CD4-positive, alpha-beta T cell treated with Interleukin-15 for 1 hour (primary cell): ENCODE results near the gene FIBCD1.

Experiments
- DNase-seq: peaks from one replicate; pipeline ENCODE4 v3.0.0-alpha.2; 2020

The FIBCD1 gene

DNA sequence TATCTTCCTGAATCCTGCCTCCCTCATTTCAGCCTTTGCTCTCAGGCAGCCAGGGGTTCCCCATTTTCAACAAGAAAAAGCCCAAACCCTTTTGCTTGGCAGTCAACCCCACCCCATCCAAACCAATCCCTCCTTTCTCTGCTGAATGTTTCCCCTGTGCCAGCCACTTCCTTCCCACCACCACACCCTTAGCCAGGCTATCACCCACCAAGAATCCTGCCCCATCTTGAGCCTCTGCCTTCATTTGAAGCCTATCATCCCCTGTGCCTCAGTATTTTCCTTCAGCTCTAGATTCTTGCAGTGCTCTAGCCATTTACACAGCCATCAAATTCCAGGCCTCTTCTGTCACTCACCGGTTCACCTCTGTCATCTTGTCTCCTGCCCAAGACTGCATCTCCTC lies 15.3 kb upstream of the FIBCD1 start:
- DNase-seq = no peak

GRCh38 chr9:130952065-130952762 lies 13.2 kb upstream of the FIBCD1 start:
- no peak for DNase-seq

DNA sequence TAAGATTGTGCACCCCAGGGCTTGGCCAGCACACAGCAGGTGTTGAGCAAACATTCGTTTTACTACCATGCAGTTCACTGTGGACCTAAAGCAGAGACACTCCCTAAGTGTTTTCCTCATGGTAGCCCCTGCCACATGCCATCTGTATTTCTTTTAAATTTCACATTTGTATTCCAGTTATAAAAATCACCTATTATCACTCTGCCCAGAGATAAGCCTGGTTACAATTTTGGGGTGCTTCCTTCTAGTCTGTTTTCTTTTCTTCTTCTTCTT lies 10.9 kb upstream of the FIBCD1 start:
- no peak for DNase-seq

- no peak for DNase-seq
Measured at GRCh38 chr9:130949188-130950038, 10.4 kb upstream of the FIBCD1 start.

DNA sequence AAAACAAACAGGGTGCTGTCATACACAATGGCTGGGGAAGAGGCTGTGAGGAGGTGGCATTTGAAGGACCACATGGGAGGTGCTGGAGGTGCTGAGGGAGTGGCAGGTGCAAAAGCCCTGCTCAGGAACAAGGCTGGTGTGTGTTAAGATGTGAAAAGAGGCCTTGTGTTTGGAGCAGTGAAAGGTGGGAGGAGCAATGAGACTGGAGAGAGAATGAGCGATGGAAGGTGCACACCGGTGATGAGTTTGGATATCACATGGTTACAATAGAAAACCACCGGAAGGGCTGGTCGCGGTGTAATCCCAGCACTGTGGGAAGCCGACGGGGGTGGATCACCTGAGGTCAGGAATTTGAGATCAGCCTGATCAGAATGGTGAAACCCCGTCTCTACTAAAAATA lies 9.2 kb upstream of the FIBCD1 start:
- no peak for DNase-seq

DNA sequence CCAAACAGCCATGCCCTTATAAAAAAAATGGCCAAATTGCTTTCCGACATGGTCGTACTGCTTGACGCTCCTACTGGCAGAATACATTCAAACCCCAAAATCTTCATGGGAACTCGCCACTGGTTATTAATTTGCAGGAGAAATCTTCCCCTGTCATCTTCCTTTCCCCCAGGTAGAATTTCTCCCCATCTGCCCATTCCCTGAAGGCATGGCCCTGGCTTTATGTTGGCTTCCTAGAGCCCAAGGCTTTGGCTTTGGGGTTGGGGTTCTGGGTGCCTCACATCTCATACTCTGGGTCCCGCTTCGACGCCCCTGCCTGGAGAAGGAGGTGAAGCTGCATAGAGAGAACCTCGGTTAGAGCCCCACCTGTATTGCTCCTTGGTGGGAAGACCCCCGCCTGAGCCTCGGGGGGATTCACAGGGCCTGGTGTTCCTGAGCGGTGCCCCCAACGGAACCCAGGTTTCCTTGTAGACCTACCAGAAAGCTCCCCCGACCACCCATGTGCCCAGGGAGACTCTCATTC lies 8.6 kb upstream of the FIBCD1 start:
- DNase-seq = no peak

DNA sequence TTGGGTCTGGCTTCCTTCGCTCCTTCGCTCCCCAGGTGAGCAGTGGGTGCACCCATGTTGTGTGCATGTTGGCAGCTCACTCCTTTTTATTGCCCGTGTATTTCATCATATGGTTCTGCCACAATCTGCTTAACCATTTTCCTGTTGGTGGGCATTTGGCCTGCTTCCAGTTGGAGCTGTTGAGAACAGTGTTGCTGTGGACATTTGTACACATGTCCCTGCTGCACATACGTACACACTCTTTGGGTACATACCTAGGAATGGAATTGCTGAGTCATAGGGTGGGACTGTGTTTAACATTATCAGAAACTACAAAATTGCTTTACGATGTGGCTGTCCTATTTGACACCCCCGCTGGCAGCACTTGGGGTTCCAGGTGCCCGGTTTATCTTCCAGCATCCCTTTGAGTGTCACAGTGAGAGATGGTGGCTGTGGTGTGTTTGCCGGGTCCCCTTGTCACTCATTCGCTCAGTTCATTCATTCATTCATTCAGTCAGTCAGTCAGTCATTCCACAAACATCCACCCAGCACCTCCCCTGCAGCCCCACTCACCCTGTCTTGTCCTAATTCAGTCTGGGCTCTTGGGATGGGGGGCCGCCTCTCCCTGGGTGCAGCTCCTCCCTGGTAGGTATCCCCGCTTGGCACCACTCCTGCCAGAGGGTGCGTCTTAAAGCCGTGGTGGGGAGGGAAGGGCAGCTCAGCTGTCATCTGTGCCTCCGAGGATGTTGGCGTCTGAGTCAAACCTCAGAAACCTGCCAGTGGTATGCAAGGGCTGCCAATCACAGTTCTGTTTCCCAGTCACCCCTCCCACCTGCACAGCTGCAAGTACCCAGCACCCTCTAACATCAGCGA lies 7.9 kb upstream of the FIBCD1 start:
- DNase-seq = no peak

DNA sequence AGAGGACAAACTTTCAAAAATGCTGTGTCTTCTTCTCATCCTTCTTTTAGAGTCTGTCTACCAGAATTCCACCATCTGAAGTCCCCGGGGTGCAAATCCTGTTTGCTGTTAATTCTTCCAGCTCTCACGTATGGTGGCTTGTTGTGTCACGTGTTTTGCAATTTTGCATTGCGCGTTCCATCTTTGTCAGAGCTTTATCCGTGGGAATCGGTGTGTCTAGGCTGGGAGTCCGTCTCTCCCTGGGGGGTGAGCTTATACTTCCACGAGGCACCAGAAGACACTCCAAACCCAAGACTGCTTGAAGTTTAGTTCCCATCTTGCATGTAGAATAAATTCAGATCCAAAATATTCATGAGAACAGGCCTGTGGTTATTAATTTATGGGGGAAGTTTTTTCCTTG lies 6.1 kb upstream of the FIBCD1 start:
- DNase-seq = no peak

DNA sequence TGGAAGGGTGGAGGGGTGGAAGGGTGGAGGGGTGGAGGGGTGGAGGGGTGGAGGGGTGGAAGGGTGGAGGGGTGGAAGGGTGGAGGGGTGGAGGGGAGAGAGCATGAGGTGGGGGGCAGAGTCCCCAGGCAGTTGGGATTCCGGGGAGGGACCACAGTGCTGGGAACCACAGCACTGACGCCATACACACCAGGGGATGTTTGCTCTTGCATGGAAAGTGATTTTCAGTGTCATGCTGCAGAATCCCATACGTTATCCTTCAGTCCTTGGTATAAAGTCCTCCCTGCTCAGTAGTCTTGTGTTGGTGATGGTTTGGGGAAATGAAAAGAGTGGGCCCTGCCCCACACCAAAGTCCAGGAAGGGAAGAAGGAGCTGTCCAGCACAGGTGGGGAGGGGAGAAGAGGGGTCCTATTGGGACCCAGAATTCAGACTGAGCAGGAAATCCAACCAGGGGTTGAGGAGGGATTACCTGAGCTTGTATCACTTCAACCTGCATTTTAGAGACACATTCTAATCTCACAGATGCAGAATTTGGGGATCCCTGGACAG lies 5.5 kb upstream of the FIBCD1 start:
- no peak for DNase-seq

DNA sequence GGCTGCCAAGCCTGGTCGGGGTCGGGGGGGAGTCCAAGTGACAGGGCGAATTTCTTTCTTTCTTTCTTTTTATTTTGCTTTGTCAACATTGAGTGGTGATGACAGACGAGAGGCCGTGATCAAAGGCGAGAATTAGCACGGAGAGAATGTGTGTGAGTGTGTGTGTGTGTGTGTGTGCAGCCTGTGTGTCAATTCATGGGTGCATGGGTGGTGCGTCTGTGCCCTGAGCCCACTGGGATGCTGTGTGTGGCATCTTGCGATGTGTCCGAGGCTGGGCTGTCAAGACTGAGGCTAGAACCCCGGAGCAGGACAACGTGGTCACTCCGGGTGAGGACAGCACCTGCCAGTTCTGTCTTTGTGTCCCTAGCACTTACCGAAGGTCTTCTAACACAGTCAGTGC lies 4.7 kb upstream of the FIBCD1 start:
- DNase-seq = no peak

DNA sequence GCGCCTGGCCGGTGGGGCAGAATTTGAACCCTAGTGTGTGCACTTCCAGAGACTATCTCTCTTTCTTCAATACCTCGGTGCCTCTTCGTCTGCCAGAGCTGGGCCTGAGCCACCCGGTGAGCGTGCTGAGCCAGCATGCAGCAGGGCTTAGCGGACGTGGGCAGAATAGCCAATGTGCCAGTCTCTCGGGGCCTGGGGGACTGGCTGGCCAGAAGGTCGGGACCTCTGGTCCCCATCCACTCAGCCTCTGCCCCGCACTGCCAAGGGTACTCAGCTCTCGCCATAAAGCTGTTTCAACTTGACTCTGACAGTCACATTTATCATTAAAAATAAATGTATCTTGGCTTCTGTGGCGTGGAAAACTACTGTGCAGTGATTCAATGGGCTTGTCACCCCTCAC lies 4.2 kb upstream of the FIBCD1 start:
- DNase-seq = no peak

- DNase-seq = no peak
Measured at GRCh38 chr9:130942679-130943078, 3.6 kb upstream of the FIBCD1 start.

DNA sequence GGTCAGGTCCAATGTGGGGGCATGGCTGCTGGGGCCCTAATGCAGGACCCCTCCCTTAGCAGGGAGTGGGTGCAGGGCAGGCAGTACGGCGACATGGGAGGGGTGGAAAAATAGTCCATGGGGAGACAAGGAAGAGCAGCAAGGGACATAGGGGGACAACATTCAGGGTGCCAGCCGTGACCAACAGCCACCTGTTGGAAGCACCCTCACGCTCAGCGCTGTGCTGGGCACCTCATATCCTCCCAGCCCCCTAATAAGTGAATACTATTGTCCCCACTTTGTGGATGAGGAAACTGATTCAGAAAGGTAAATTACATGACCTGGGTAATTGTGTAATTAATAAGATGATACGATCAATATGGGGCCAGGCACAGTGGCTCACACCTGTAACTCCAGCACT lies 3.0 kb upstream of the FIBCD1 start:
- DNase-seq = no peak

GRCh38 chr9:130940693-130941576 lies 1.9 kb upstream of the FIBCD1 start:
- DNase-seq = peak; percentile 54

- DNase-seq = no peak
Measured at GRCh38 chr9:130940027-130940549, 1.0 kb upstream of the FIBCD1 start.

DNA sequence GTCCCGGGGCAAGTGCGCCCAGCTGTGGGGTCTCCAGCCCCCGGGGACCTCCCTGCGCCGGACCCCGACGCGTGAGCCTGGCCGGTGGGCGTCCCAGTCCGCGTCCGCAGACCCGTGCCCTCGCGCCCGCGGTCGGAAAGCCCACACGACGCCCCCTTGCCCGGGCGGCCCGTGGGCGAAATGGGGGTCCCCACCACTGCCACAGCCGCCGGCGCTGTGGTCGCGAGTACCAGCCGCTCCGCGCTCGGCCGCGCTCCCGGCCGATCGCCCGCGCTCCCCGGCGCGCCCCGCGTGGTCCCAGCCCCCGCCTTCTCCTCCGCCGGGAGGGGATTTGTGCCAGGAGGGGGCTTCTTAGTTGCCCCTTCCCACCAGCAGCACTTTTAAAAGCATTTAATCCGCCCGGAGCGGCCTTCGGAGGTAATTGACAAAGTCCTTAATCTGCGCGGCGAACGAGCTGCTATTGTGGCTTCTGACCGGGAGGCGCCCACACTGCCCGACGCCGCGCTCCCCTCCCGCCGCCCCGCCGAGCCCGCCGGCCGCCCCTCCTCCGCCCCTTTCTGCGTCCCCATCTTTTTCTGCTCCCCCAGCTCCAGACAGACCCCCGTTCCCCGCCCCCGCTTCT lies 469 bp upstream of the FIBCD1 start:
- no peak for DNase-seq

GRCh38 chr9:130938184-130938651 lies 829 bp downstream of the FIBCD1 start:
- DNase-seq = no peak

DNA sequence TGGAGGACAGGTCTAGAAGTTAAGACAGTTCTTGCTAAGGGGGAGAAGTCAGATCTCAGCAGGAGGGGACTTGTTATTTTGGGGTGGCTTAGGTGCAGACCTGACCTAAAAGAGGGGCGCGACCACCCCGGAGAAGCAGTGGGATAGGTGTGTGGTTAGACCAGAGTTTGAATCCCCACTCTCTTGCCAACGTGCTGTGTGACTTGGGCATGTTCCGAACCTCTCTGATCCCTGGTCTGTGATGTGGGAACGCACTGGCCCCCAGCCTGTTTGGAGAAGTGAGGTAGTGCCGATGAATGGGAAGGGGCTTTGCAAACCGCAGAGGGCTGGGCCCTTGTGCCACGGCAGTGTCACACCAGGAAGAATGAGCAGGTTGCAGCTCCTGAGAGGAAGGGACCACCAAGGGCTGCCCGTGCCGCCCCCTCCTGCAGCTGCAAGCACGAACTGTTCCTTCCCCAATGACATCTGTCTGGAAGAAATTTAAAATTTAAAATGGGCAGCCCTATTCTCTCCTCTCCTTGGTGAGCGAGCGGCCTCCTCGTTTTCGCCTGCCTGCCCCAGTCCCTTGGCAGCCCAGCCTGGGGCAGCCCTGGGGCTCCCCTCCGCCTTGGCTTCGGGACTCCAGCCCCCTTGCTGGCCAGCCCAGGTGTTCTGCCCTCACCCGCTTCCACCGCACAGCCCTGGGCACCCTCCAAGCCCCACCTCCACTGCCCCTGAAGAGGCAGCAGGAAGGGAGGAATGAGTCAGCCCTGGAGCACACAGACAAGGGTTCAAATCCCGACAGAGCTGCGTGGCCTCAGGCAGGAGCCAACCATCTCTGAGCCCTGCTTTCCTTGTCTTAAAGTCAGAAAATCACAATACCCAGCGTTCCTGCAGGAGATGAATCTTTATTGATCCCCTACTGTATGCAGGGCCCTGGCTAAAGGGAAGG lies 1.6 kb downstream of the FIBCD1 start:
- no peak for DNase-seq

DNA sequence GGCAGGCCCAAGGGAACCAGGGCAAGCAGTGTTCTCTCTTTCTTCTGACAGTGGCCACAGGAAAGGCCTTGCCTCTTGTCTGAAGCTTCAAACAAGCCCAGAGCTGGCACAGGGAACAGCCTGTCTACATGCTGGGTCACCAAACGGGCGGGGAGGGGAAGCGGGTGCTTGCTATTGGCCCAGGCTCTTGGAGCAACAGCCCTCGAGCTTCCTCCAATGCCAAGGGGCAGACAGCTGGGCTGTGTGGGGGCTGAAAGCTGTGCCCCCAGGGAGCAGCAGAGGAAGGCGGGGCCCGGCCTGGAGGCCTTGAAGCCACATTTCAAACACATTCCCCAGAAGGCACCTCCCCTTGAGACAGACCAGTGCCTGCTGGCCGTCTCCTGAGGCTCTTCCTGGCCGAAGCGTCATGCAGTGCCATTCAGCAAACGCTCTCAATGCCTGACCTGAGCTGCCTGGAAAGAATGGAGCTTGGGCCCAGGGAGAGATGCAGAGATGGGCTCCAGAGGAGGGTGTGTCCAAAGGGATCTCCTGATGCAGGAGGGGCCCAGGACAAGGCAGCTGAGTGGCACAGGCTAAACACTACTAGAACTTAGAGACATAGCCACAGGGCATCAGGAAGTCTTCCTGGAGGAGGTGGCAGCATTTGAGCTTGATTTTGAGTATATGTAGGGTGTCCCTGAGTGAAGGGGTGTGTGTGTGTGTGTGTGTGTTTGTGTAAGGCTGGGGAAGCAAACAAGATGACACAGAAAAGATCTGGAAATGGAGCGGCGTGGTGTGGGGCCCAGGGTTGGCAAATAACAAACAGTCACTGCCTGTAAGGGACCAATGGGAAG lies 2.5 kb downstream of the FIBCD1 start:
- DNase-seq = no peak
